PC-3 (cell line): ENCODE measurements around the gene U2AF1L4.

ENCODE experiments used
- EZH2 ChIP-seq: fragments of 300-600 bp; sonication (generic); IDR thresholded peaks from one replicate; pipeline ENCODE4 v1.6.1; 2017; ENCODE audit warnings: antibody characterized with exemption, mild to moderate bottlenecking, low read length; ENCODE audit not compliant: unreplicated experiment
- EZH2phosphoT487 ChIP-seq: fragments of 300-600 bp; sonication (generic); IDR thresholded peaks from 2 replicates; pipeline ENCODE4 v1.6.1; 2018; ENCODE audit warnings: mild to moderate bottlenecking, antibody characterized with exemption, low read length, borderline replicate concordance

- TF ChIP-seq EZH2: no peak
- no peak for TF ChIP-seq EZH2phosphoT487
Observed at GRCh38 chr19:35702223-35703012, 42.8 kb downstream of the U2AF1L4 start.
